Neural cell (in vitro differentiated cells): ENCODE measurements around the gene UBN1. TPM values are rescaled to one million over a fixed set of nuclear protein-coding genes. Genes with fewer than 3 reads are reported as not detected.
A peak's percentile ranks its signal among the peaks of the same experiment; 100 is the strongest.

Source experiments
- H2AFZ ChIP-seq: fragments of 200-600, 300-800 bp; sonication (generic), shearing (Covaris generic); 2 replicates; pipeline ENCODE4 v1.6.0; 2014; ENCODE audit warnings: low read depth, mild to moderate bottlenecking, antibody characterized with exemption, low read length, moderate library complexity
- H3F3A ChIP-seq: fragments of 200-600 bp; shearing (Covaris generic); 2 replicates; pipeline ENCODE4 v1.6.1; 2016; ENCODE audit warnings: mild to moderate bottlenecking, moderate library complexity, mixed read lengths, antibody characterized with exemption, low read length; ENCODE audit not compliant: insufficient read depth, poor library complexity, severe bottlenecking
- H3K27ac ChIP-seq: fragments of 200-600, 300-800 bp; sonication (generic), shearing (Covaris generic); 2 replicates; pipeline ENCODE4 v1.5.1; 2014; ENCODE audit warnings: mild to moderate bottlenecking, low read length, moderate library complexity
- H3K27me3 ChIP-seq: fragments of 300-800, 200-600 bp; sonication (generic), shearing (Covaris generic); 2 replicates; pipeline ENCODE4 v1.6.0; 2014; ENCODE audit warnings: mild to moderate bottlenecking, low read depth, low read length, moderate library complexity; ENCODE audit not compliant: insufficient read depth
- H3K36me3 ChIP-seq: fragments of 300-800, 200-600 bp; sonication (generic), shearing (Covaris generic); 2 replicates; pipeline ENCODE4 v1.5.1; 2014; ENCODE audit warnings: mild to moderate bottlenecking, antibody characterized with exemption, low read length, moderate library complexity; ENCODE audit not compliant: insufficient read depth
- H3K4me2 ChIP-seq: fragments of 300-800, 200-600 bp; sonication (generic), shearing (Covaris generic); 2 replicates; pipeline ENCODE4 v1.6.0; 2014; ENCODE audit warnings: mild to moderate bottlenecking, low read length
- H3K4me3 ChIP-seq: fragments of 300-800, 200-600 bp; sonication (generic), shearing (Covaris generic); 2 replicates; pipeline ENCODE4 v1.5.1; 2014; ENCODE audit warnings: mild to moderate bottlenecking, low read length, moderate library complexity
- H3K79me2 ChIP-seq: fragments of 200-600 bp; shearing (Covaris generic); replicated peaks from 2 replicates; pipeline ENCODE4 v1.6.0; 2014; ENCODE audit warnings: mild to moderate bottlenecking, low read length, moderate library complexity; ENCODE audit not compliant: insufficient read depth
- H3K9ac ChIP-seq: fragments of 300-800, 200-600 bp; sonication (generic), shearing (Covaris generic); 2 replicates; pipeline ENCODE4 v1.6.1; 2016; ENCODE audit warnings: mild to moderate bottlenecking, low read length, mixed read lengths
- H3K9me2 ChIP-seq: fragments of 200-600 bp; shearing (Covaris generic); 2 replicates; pipeline ENCODE4 v1.6.1; 2016; ENCODE audit warnings: mild to moderate bottlenecking, low read length, mixed read lengths; ENCODE audit not compliant: insufficient read depth
- H3K9me3 ChIP-seq: fragments of 200-600, 300-800 bp; sonication (generic), shearing (Covaris generic); 2 replicates; pipeline ENCODE4 v1.6.1; 2016; ENCODE audit warnings: mild to moderate bottlenecking, mixed run types, low read length, moderate library complexity, mixed read lengths
- H4K20me1 ChIP-seq: fragments of 200-600 bp; shearing (Covaris generic); 2 replicates; pipeline ENCODE4 v1.6.1; 2016; ENCODE audit warnings: mild to moderate bottlenecking, mixed run types; ENCODE audit not compliant: insufficient read depth
- CTCF ChIP-seq: fragments of 450-650 bp; IDR thresholded peaks from 2 replicates; pipeline ENCODE4 v1.5.1; 2014; ENCODE audit warnings: antibody characterized with exemption, mild to moderate bottlenecking, moderate library complexity; ENCODE audit not compliant: poor library complexity, severe bottlenecking
- EP300 ChIP-seq: fragments of 450-650 bp; conservative IDR thresholded peaks from 2 replicates; pipeline ENCODE4 v1.6.1; 2014; ENCODE audit warnings: antibody characterized with exemption, mild to moderate bottlenecking, moderate library complexity; ENCODE audit not compliant: poor library complexity, severe bottlenecking
- EZH2 ChIP-seq: fragments of 200-600, 300-800 bp; shearing (Covaris generic), sonication (generic); IDR thresholded peaks from 2 replicates; pipeline ENCODE4 v1.6.1; 2014; ENCODE audit warnings: antibody characterized with exemption, low read length, borderline replicate concordance, mild to moderate bottlenecking; ENCODE audit not compliant: insufficient read depth, poor library complexity, severe bottlenecking
- MXI1 ChIP-seq: fragments of 450-650 bp; conservative IDR thresholded peaks from 2 replicates; pipeline ENCODE4 v1.6.1; 2014; ENCODE audit warnings: antibody characterized with exemption, mild to moderate bottlenecking; ENCODE audit not compliant: poor library complexity, severe bottlenecking
- POLR2AphosphoS5 ChIP-seq: IDR thresholded peaks from 2 replicates; pipeline ENCODE4 v1.6.1; 2012
- RAD21 ChIP-seq: fragments of 450-650 bp; conservative IDR thresholded peaks from 2 replicates; pipeline ENCODE4 v1.6.1; 2014; ENCODE audit warnings: antibody characterized with exemption, mild to moderate bottlenecking, moderate library complexity
- SMC3 ChIP-seq: fragments of 450-650 bp; conservative IDR thresholded peaks from 2 replicates; pipeline ENCODE4 v1.6.1; 2014; ENCODE audit warnings: antibody characterized with exemption, mild to moderate bottlenecking, moderate library complexity; ENCODE audit not compliant: poor library complexity
- TAF1 ChIP-seq: IDR thresholded peaks from 2 replicates; pipeline ENCODE4 v1.6.1; 2012; ENCODE audit warnings: low read depth
- polyA plus RNA-seq: library from polyadenylated mRNA; depleted of rRNA; stranded (reverse); fragments of >200 nt; gene quantifications from 2 replicates; pipeline ENCODE4 v1.2.3, GENCODE V29; 2014
- TF ChIP-seq, protein P1 (sequence below): IDR thresholded peaks from 2 replicates; pipeline ENCODE4 v1.6.1; 2012; ENCODE audit warnings: borderline replicate concordance

Gene UBN1
- polyA plus RNA-seq, 1 donor from 2014 or later, result 17.1 TPM

- H3K4me2 ChIP-seq, result peak overlapping the region; percentile 91
- peak overlapping the region; percentile 98 for H3K4me3 ChIP-seq
- TF ChIP-seq EZH2 (no peak), EP300 (no peak), CTCF (no peak), POLR2AphosphoS5 (no peak)
- H3K9me2 ChIP-seq, result no peaks in the 10 kb centered on the region
- H3K36me3 ChIP-seq, result no peaks in the 10 kb centered on the region
- H3K27ac ChIP-seq, result peak overlapping the region; percentile 33
- H3F3A ChIP-seq, result no peaks in the 10 kb centered on the region
- no peak overlapping the region for H2AFZ ChIP-seq
- H3K9me3 ChIP-seq, result no peaks in the 10 kb centered on the region
- peaks cover 60% of the 10 kb centered on the region for H3K79me2 ChIP-seq
- no peaks in the 10 kb centered on the region for H4K20me1 ChIP-seq
- H3K27me3 ChIP-seq, result no peaks in the 10 kb centered on the region
- H3K9ac ChIP-seq, result peak overlapping the region; percentile 69
Measured at GRCh38 chr16:4847774-4848587, 700 bp downstream of the UBN1 start.

- H3K4me3 ChIP-seq, result peak overlapping the region; percentile 54
- H3K9ac ChIP-seq, result no peak overlapping the region
- no peaks in the 10 kb centered on the region for H3K9me3 ChIP-seq
- H3F3A ChIP-seq, result no peaks in the 10 kb centered on the region
- peaks cover 52% of the 10 kb centered on the region for H3K79me2 ChIP-seq
- no peaks in the 10 kb centered on the region for H3K9me2 ChIP-seq
- TF ChIP-seq EZH2, result no peak
- no peak for TF ChIP-seq TAF1
- TF ChIP-seq RAD21, result no peak
- TF ChIP-seq EP300, result no peak
- no peak for TF ChIP-seq CTCF
- TF ChIP-seq, protein P1, sequence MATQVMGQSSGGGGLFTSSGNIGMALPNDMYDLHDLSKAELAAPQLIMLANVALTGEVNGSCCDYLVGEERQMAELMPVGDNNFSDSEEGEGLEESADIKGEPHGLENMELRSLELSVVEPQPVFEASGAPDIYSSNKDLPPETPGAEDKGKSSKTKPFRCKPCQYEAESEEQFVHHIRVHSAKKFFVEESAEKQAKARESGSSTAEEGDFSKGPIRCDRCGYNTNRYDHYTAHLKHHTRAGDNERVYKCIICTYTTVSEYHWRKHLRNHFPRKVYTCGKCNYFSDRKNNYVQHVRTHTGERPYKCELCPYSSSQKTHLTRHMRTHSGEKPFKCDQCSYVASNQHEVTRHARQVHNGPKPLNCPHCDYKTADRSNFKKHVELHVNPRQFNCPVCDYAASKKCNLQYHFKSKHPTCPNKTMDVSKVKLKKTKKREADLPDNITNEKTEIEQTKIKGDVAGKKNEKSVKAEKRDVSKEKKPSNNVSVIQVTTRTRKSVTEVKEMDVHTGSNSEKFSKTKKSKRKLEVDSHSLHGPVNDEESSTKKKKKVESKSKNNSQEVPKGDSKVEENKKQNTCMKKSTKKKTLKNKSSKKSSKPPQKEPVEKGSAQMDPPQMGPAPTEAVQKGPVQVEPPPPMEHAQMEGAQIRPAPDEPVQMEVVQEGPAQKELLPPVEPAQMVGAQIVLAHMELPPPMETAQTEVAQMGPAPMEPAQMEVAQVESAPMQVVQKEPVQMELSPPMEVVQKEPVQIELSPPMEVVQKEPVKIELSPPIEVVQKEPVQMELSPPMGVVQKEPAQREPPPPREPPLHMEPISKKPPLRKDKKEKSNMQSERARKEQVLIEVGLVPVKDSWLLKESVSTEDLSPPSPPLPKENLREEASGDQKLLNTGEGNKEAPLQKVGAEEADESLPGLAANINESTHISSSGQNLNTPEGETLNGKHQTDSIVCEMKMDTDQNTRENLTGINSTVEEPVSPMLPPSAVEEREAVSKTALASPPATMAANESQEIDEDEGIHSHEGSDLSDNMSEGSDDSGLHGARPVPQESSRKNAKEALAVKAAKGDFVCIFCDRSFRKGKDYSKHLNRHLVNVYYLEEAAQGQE, result no peak
- no peak for TF ChIP-seq POLR2AphosphoS5
- TF ChIP-seq SMC3, result no peak
- no peak for TF ChIP-seq MXI1
- no peak overlapping the region for H2AFZ ChIP-seq
- H3K27me3 ChIP-seq, result no peaks in the 10 kb centered on the region
- H3K27ac ChIP-seq, result no peak overlapping the region
- H3K36me3 ChIP-seq, result no peaks in the 10 kb centered on the region
- no peaks in the 10 kb centered on the region for H4K20me1 ChIP-seq
- no peak overlapping the region for H3K4me2 ChIP-seq
Measured at GRCh38 chr16:4850211-4850610, 2.9 kb downstream of the UBN1 start.
